Endothelial cell of umbilical vein (primary cell): ENCODE data around the gene KCNJ16.

Source experiments
- CTCF ChIP-seq, 2 donors: IDR thresholded peaks; 1 replicate in 1 of 2; 2 replicates in 1 of 2; pipeline ENCODE4 v1.5.1; 2011; ENCODE audit warnings: low read length in 2 of 2, mild to moderate bottlenecking in 2 of 2, moderate library complexity in 2 of 2, control low read depth in 1 of 2, inconsistent platforms in 1 of 2, low read depth in 1 of 2; ENCODE audit not compliant: insufficient read depth in 1 of 2; ENCODE audit errors: extremely low read depth in 1 of 2
- MAX ChIP-seq: IDR thresholded peaks from 2 replicates; pipeline ENCODE4 v1.6.1; 2011; ENCODE audit not compliant: insufficient read depth, insufficient read length
- POLR2AphosphoS5 ChIP-seq: IDR thresholded peaks from 2 replicates; pipeline ENCODE4 v1.6.1; 2012; ENCODE audit warnings: low read depth, mild to moderate bottlenecking, control low read depth, low read length, moderate library complexity; ENCODE audit not compliant: insufficient read depth

- TF ChIP-seq POLR2AphosphoS5 (no peak), CTCF (IDR thresholded peaks at IDR 0.05; ENCODE audit: extremely low read depth in 1 of 2, insufficient read depth in 1 of 2, low read depth in 1 of 2, low read length in 2 of 2) (no peak), MAX (no peak)
Measured at GRCh38 chr17:70165383-70165782, 90.4 kb downstream of the KCNJ16 start.
